ENCODE measurements around the gene DAZL. TPM values are rescaled to one million over a fixed set of nuclear protein-coding genes. Genes with fewer than 3 reads are reported as not detected.

DAZL gene, protein sequence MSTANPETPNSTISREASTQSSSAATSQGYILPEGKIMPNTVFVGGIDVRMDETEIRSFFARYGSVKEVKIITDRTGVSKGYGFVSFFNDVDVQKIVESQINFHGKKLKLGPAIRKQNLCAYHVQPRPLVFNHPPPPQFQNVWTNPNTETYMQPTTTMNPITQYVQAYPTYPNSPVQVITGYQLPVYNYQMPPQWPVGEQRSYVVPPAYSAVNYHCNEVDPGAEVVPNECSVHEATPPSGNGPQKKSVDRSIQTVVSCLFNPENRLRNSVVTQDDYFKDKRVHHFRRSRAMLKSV
- total RNA-seq = not detected in 2 replicates

DNA sequence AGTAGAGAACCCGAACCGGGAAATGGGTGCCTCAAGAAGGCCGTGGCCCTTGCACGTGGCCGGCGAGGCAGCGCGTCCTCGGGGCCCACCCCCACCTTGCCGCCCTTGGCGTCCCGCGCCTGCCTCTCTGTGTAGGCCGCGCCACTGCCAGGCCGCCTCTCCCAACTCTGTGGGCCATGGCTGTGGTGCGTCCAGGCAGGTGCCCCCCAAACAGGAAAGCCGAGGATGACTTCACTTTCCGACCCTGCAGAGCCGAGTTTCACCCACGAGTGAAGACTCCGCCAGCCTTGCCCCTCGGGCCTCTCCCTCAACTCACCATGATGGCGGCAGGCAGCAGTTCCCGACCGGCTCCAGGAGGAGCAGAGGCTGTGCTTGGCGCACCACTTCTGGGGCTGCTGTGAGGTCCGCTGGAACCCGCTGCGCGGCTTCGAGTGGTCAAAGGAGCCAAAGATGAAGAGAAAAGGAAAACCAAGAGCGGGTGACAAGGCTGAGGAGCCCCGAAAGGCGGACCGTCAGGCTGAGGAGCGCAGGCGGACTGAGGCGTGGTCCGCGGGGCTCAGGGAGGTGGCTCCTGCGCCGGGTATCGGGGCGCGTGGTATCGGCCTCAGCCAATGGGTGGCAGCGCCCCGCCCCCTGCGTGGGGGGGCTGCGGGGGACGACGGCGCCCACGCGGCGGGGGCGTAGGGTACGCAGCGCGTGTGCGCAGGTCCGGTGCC is at the start of gene DAZL:
DAZL (minus strand) TSS at position 537 of the 716 bp plus-strand sequence; CDS start at position 319, 218 bp downstream.
- no peak for DNase-seq (ENCODE audit: low read depth)
- Histone ChIP-seq H3K4me3 (ENCODE audit: low read depth, low read length) (no peak within 1 kb of the TSS), H3K27me3 (ENCODE audit: control insufficient read depth, insufficient read depth, low read length) (no peaks in the 10 kb centered on the region), H3K36me3 (ENCODE audit: control insufficient read depth, insufficient read depth, low read length) (no peaks in the 10 kb centered on the region)
- FAIRE-seq = no peak
- TF ChIP-seq CTCF (IDR thresholded peaks at IDR 0.05; ENCODE audit: insufficient read depth, low read length, severe bottlenecking) = no peak

GRCh38 chr3:16654976-16655375 is 49.8 kb upstream of the DAZL start:
- DNase-seq (ENCODE audit: low read depth) (no peak), FAIRE-seq (no peak)
- Histone ChIP-seq H3K36me3 (ENCODE audit: control insufficient read depth, insufficient read depth, low read length) (no peaks in the 10 kb centered on the region), H3K4me3 (ENCODE audit: low read depth, low read length) (no peak overlapping the region), H3K27me3 (ENCODE audit: control insufficient read depth, insufficient read depth, low read length) (no peaks in the 10 kb centered on the region)
- no peak for TF ChIP-seq CTCF (IDR thresholded peaks at IDR 0.05; ENCODE audit: insufficient read depth, low read length, severe bottlenecking)

DNA sequence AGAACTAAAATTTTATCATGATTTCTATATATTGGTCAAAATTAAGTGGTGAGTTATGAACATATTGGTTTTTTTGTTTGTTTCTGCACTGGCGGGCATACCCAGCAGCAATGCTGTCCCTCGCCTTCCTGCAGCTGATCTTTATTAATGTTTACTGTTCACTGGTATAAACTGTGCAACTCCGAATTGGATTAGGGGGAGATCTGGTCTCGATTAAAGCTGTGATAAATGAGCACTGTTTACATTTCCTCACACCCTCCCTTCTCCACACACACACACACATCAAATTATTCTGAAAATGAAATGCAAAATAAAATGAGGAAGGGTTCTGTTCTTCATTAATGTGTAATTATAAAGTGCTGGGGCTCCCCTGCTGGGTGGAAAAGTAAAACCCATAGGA is 48.5 kb upstream of the DAZL start:
- Histone ChIP-seq H3K27me3 (ENCODE audit: control insufficient read depth, insufficient read depth, low read length) (no peaks in the 10 kb centered on the region), H3K36me3 (ENCODE audit: control insufficient read depth, insufficient read depth, low read length) (no peaks in the 10 kb centered on the region), H3K4me3 (ENCODE audit: low read depth, low read length) (no peak overlapping the region)
- no peak for TF ChIP-seq CTCF (IDR thresholded peaks at IDR 0.05; ENCODE audit: insufficient read depth, low read length, severe bottlenecking)
- no peak for DNase-seq (ENCODE audit: low read depth)
- no peak for FAIRE-seq

- no peak for FAIRE-seq
- H3K36me3 ChIP-seq (ENCODE audit: control insufficient read depth, insufficient read depth, low read length) = no peaks in the 10 kb centered on the region
- DNase-seq (ENCODE audit: low read depth) = no peak
- TF ChIP-seq CTCF (IDR thresholded peaks at IDR 0.05; ENCODE audit: insufficient read depth, low read length, severe bottlenecking) = no peak
- no peaks in the 10 kb centered on the region for H3K27me3 ChIP-seq (ENCODE audit: control insufficient read depth, insufficient read depth, low read length)
- H3K4me3 ChIP-seq (ENCODE audit: low read depth, low read length) = no peak overlapping the region
These were observed 42.4 kb upstream of the DAZL start for GRCh38 chr3:16647668-16648067.

GRCh38 chr3:16639806-16640205 is 34.6 kb upstream of the DAZL start:
- TF ChIP-seq CTCF (IDR thresholded peaks at IDR 0.05; ENCODE audit: insufficient read depth, low read length, severe bottlenecking) = no peak
- Histone ChIP-seq H3K36me3 (ENCODE audit: control insufficient read depth, insufficient read depth, low read length) (no peaks in the 10 kb centered on the region), H3K4me3 (ENCODE audit: low read depth, low read length) (no peak overlapping the region), H3K27me3 (ENCODE audit: control insufficient read depth, insufficient read depth, low read length) (no peaks in the 10 kb centered on the region)
- FAIRE-seq = no peak
- DNase-seq (ENCODE audit: low read depth) = no peak

All from bronchial epithelial cell (primary cell).